Gastroesophageal sphincter (tissue), 4 donors: ENCODE measurements around the gene CHST11. TPM values are rescaled to one million over a fixed set of nuclear protein-coding genes. Genes with fewer than 3 reads are reported as not detected.

ENCODE experiments used
- ATAC-seq: fragments of 150-250 bp; one replicate; pipeline ENCODE4 v1.9.1; 2016; ENCODE audit warnings: mild to moderate bottlenecking, moderate library complexity
- H3K27ac ChIP-seq, 4 donors: fragments of 200-600 bp; sonication (generic) in 3 of 4; 1 replicate in 3 of 4; 2 replicates in 1 of 4; pipeline ENCODE4 v1.5.1; 2016 to 2019
- H3K27me3 ChIP-seq: fragments of 200-600 bp; sonication (generic); one replicate; pipeline ENCODE4 v1.5.1; 2019
- H3K36me3 ChIP-seq, 2 donors: fragments of 200-600 bp; sonication (generic); one replicate each; pipeline ENCODE4 v1.5.1; 2019; ENCODE audit warnings: control low read depth in 1 of 2
- H3K4me1 ChIP-seq, 3 donors: fragments of 200-600 bp; sonication (generic); 1 replicate in 2 of 3; 2 replicates in 1 of 3; pipeline ENCODE4 v1.5.1; 2016 to 2019; ENCODE audit warnings: control low read depth in 2 of 3
- H3K4me3 ChIP-seq, 2 donors: fragments of 200-600 bp; sonication (generic); one replicate each; pipeline ENCODE4 v1.5.1; 2019; ENCODE audit warnings: mild to moderate bottlenecking in 1 of 2, moderate library complexity in 1 of 2
- H3K9me3 ChIP-seq, 3 donors: fragments of 200-600 bp; sonication (generic); one replicate each; pipeline ENCODE4 v1.5.1; 2017 to 2019; ENCODE audit warnings: control low read depth in 2 of 3
- EP300 ChIP-seq: sonication (generic); formaldehyde crosslinking; IDR thresholded peaks from one replicate; pipeline ENCODE4 v1.6.1; 2017; ENCODE audit warnings: antibody characterized with exemption, mild to moderate bottlenecking
- POLR2A ChIP-seq, 2 donors: fragments of 450-650 bp; IDR thresholded peaks; one replicate each; pipeline ENCODE4 v1.6.1; 2017; ENCODE audit warnings: antibody characterized with exemption in 2 of 2, mild to moderate bottlenecking in 2 of 2, moderate library complexity in 1 of 2
- POLR2AphosphoS5 ChIP-seq: sonication (generic); formaldehyde crosslinking; IDR thresholded peaks from one replicate; pipeline ENCODE4 v1.6.1; 2017; ENCODE audit warnings: antibody characterized with exemption
- WGBS, 2 donors: methylation state at CpG; one replicate each; pipeline ENCODE4 v1.1.5; 2018; ENCODE audit warnings: low coverage in 1 of 2; 5-methylcytosine and 5-hydroxymethylcytosine counted together
- total RNA-seq, 4 donors: library from RNA; depleted of rRNA; stranded (reverse); fragments of >200 nt; gene quantifications; one replicate each; pipeline ENCODE4 v1.1.0, GENCODE V29; 2016
- TF ChIP-seq, protein P1 (sequence below), 4 experiments: fragments of 200-600 bp in 2 of 4; fragments of 450-650 bp in 2 of 4; sonication (generic) in 1 of 4; IDR thresholded peaks; one replicate each; pipeline ENCODE4 v1.5.1; 2017 to 2019; ENCODE audit warnings: antibody characterized with exemption in 4 of 4, mild to moderate bottlenecking in 2 of 4, moderate library complexity in 2 of 4

Gene CHST11
- total RNA-seq, 4 donors from 2014 or later: 4.3 to 15.6 (median 11.0) TPM

DNA sequence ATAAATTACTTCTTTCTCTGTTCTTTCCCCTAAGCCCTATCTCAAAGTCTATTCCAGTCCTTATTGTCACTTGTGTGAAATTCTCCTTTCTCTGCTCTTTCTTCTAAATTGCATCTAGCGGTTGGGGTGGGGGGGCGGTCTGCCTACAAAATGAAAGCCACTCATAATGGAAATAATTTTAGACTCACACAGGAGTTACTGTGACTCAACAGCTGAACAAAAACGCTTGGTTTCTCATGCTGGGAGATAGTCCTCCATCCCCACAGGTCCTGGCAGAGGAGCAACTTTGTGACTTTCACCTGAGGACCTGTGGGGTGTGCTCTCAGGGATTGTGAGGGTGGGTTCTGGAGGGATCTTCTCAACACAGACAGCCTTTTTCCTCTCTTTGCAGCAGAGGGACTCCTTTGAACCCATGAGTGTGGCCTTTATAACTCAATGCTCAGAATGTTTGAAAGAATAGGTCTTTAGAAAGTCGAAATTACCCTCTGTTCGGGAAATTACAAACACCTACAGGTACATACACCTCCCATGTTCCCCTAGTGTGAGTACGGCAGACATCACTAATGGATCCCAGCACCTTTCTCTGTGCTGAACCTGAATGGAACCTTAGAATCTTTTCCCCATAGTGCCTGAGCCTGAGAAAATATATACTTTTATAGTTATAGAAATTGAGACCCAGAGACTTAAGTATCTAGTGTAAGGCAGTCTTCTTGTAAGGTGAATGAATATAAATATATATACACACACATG, 109.7 kb downstream of the CHST11 start:
- H3K27ac ChIP-seq: no peak overlapping the region
- no peaks in the 10 kb centered on the region for H3K36me3 ChIP-seq
- TF ChIP-seq POLR2A (IDR thresholded peaks at IDR 0.05) (no peak), EP300 (no peak), POLR2AphosphoS5 (no peak)
- TF ChIP-seq, protein P1, sequence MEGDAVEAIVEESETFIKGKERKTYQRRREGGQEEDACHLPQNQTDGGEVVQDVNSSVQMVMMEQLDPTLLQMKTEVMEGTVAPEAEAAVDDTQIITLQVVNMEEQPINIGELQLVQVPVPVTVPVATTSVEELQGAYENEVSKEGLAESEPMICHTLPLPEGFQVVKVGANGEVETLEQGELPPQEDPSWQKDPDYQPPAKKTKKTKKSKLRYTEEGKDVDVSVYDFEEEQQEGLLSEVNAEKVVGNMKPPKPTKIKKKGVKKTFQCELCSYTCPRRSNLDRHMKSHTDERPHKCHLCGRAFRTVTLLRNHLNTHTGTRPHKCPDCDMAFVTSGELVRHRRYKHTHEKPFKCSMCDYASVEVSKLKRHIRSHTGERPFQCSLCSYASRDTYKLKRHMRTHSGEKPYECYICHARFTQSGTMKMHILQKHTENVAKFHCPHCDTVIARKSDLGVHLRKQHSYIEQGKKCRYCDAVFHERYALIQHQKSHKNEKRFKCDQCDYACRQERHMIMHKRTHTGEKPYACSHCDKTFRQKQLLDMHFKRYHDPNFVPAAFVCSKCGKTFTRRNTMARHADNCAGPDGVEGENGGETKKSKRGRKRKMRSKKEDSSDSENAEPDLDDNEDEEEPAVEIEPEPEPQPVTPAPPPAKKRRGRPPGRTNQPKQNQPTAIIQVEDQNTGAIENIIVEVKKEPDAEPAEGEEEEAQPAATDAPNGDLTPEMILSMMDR (IDR thresholded peaks at IDR 0.05): no peak
- no peaks in the 10 kb centered on the region for H3K4me1 ChIP-seq
- no peak for ATAC-seq
- no peaks in the 10 kb centered on the region for H3K9me3 ChIP-seq
- no peak overlapping the region for H3K4me3 ChIP-seq
- no peaks in the 10 kb centered on the region for H3K27me3 ChIP-seq
- 86% methylated on average over 6 of the region's 6 CpGs; no CpG with 5 or more reads in 1 of the 2 donors for WGBS, 2 donors

GRCh38 chr12:104567832-104568486, 111.2 kb downstream of the CHST11 start:
- ATAC-seq: no peak
- WGBS, 2 donors: 81% methylated on average over 4 of the region's 5 CpGs; no CpG with 5 or more reads in 1 of the 2 donors
- Histone ChIP-seq H3K4me3 (no peak overlapping the region), H3K4me1 (no peaks in the 10 kb centered on the region), H3K27ac (no peak overlapping the region), H3K27me3 (no peaks in the 10 kb centered on the region), H3K9me3 (no peaks in the 10 kb centered on the region), H3K36me3 (no peaks in the 10 kb centered on the region)
- TF ChIP-seq POLR2AphosphoS5 (no peak), POLR2A (IDR thresholded peaks at IDR 0.05) (no peak)
- TF ChIP-seq, protein P1 (IDR thresholded peaks at IDR 0.05): no peak

- no peak for ATAC-seq
- H3K4me3 ChIP-seq: no peak overlapping the region
- H3K36me3 ChIP-seq: no peaks in the 10 kb centered on the region
- H3K4me1 ChIP-seq: no peaks in the 10 kb centered on the region
- TF ChIP-seq, protein P1 (IDR thresholded peaks at IDR 0.05): no peak
- no peak for TF ChIP-seq EP300
- TF ChIP-seq POLR2A (IDR thresholded peaks at IDR 0.05): no peak
- TF ChIP-seq POLR2AphosphoS5: no peak
- H3K27ac ChIP-seq: no peak overlapping the region
- no peaks in the 10 kb centered on the region for H3K9me3 ChIP-seq
- 80 to 100% methylated on average over 1 of the region's 1 CpG for WGBS, 2 donors
- H3K27me3 ChIP-seq: no peaks in the 10 kb centered on the region
Observed at GRCh38 chr12:104568487-104568868, 111.7 kb downstream of the CHST11 start.

DNA sequence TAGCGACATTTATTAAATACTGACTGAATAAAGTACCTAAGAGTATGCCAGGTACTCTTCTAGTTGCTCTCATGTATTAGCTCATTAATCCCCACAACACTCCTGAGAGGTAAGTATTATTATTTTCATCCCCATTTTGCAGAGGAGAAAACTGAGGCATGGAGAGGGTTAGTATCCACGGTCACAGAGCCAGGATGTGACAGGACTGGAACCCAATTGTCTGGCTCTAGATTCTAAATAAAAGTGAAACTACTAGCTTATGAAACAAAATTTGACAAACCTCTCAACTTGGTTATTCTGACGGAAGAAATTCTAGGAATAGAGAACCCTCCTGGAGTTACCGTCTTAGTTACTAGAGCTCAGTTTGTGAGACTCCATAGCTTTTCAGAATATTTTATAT, 112.2 kb downstream of the CHST11 start:
- TF ChIP-seq POLR2AphosphoS5 (no peak), POLR2A (IDR thresholded peaks at IDR 0.05) (no peak), EP300 (no peak)
- TF ChIP-seq, protein P1 (IDR thresholded peaks at IDR 0.05): no peak
- Histone ChIP-seq H3K27ac (no peak overlapping the region), H3K4me3 (no peak overlapping the region), H3K4me1 (no peaks in the 10 kb centered on the region), H3K36me3 (no peaks in the 10 kb centered on the region), H3K27me3 (no peaks in the 10 kb centered on the region), H3K9me3 (no peaks in the 10 kb centered on the region)
- WGBS, 2 donors: 88 to 90% methylated on average over 4 of the region's 4 CpGs
- no peak for ATAC-seq
